ENCODE measurements around the gene PALS1. TPM values are rescaled to one million over a fixed set of nuclear protein-coding genes. Genes with fewer than 3 reads are reported as not detected.

The PALS1 gene
- total RNA-seq (2021; ENCODE audit: unreplicated experiment), result 18.0 TPM
- polyA plus RNA-seq (2012), result 4.5 and 6.9 TPM in 2 replicates
- Bru-seq, nascent RNA, result percentile 82 among the genes with signal in this experiment
- percentile 65 among the genes with signal in this experiment for BruChase-seq, experiment 1, labeled RNA remaining after a 6-hour chase
- percentile 73 among the genes with signal in this experiment for BruChase-seq, experiment 2, labeled RNA remaining after a 2-hour chase
- long read RNA-seq, full-length matches to known transcripts, result 6 of 18 reads
- long read RNA-seq, partial matches to known transcripts, result 8 of 18 reads
- long read RNA-seq, other reads (novel, unspliced or antisense), result 4 of 18 reads

- DNase-seq (ENCODE audit: low read depth, low spot score), result peak; percentile 53
- no TSS peak for BruUV-seq (replicated peaks)
- CTCF ChIA-PET, result no interaction called here
- H3K36me3 ChIP-seq (ENCODE audit: control insufficient read depth in 1 of 2, insufficient read depth in 2 of 2, low read length in 2 of 2), result no peaks in the 10 kb centered on the region
- TF ChIP-seq ZBTB33 (IDR thresholded peaks at IDR 0.05; ENCODE audit: extremely low read depth, insufficient replicate concordance, low read length) (no peak), SRF (IDR thresholded peaks at IDR 0.05; ENCODE audit: low read depth) (no peak), SIN3A (IDR thresholded peaks at IDR 0.05; ENCODE audit: low read depth) (peak; percentile 33; the same call in 1 of the 2 replicates), ELF1 (IDR thresholded peaks at IDR 0.05; ENCODE audit: borderline replicate concordance, low read depth) (no peak), SP1 (IDR thresholded peaks at IDR 0.05; ENCODE audit: low read depth) (0 out of 2 replicates have a peak, but pooled peaks have one; percentile 4), YY1 (IDR thresholded peaks at IDR 0.05; ENCODE audit: extremely low read depth, insufficient replicate concordance, low read depth, low read length) (peak; percentile 2), FOSL1 (IDR thresholded peaks at IDR 0.05; ENCODE audit: low read depth) (0 out of 2 replicates have a peak, but pooled peaks have one; percentile 48), CBX3 (IDR thresholded peaks at IDR 0.05; ENCODE audit: low read depth) (peak; percentile 48; the same call in 1 of the 2 replicates), TCF7L2 (IDR thresholded peaks at IDR 0.05; ENCODE audit: borderline replicate concordance, extremely low read depth, insufficient read depth, insufficient read length) (no peak), REST (IDR thresholded peaks at IDR 0.05; ENCODE audit: low read depth) (no peak), EGR1 (IDR thresholded peaks at IDR 0.05; ENCODE audit: low read depth) (peak; percentile 76; the same call in 1 of the 2 replicates), JUND (IDR thresholded peaks at IDR 0.05) (peak; percentile 43; the same call in 1 of the 2 replicates), ZNF274 (IDR thresholded peaks at IDR 0.05; ENCODE audit: low read depth, low read length) (no peak)
- TF ChIP-seq, protein P1, sequence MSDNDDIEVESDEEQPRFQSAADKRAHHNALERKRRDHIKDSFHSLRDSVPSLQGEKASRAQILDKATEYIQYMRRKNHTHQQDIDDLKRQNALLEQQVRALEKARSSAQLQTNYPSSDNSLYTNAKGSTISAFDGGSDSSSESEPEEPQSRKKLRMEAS (IDR thresholded peaks at IDR 0.05), result peak; percentile 55
- intact Hi-C loops (cut with micrococcal nuclease), result loop anchor here (5.0 kb wide), 1 partner anchor 734 kb away; the partner anchor contains the start of gene GPHN
- H3K27me3 ChIP-seq (ENCODE audit: insufficient read depth, low read length), result no peaks in the 10 kb centered on the region
- POLR2A ChIA-PET, result interaction anchor here (0.7 kb wide), 1 partner anchor 1250 kb away, joined by 6 read pairs; no protein-coding TSS in a partner anchor
- no peaks in the 10 kb centered on the region for H4K20me1 ChIP-seq (ENCODE audit: insufficient read depth)
- H2AFZ ChIP-seq (ENCODE audit: low read depth, low read length, poor library complexity, severe bottlenecking), result peak within 1 kb of the TSS; percentile 55
- peak within 1 kb of the TSS; percentile 93 for H3K4me2 ChIP-seq (ENCODE audit: low read length)
- ATAC-seq, result peak; percentile 59
- H3K79me2 ChIP-seq (ENCODE audit: insufficient read depth, low read length), result peaks cover 47% of the 10 kb centered on the region
- peak within 1 kb of the TSS; percentile 91 for H3K27ac ChIP-seq (ENCODE audit: low read depth, low read length)
- peaks cover 18 to 27% of the 10 kb centered on the region in 2 experiments; a peak in 3 of 4 replicates for H3K4me1 ChIP-seq (ENCODE audit: control insufficient read depth in 1 of 2, insufficient read depth in 2 of 2, low read length in 2 of 2)
- peak within 1 kb of the TSS; percentile 90 for H3K9ac ChIP-seq (ENCODE audit: low read length)
- no peaks in the 10 kb centered on the region for H3K9me3 ChIP-seq (ENCODE audit: control insufficient read depth in 1 of 2, insufficient read depth in 1 of 2, low read depth in 1 of 2, low read length in 2 of 2)
- RAD21 ChIA-PET (ENCODE audit: low non-redundant PET in 1 of 2, low total read pairs in 2 of 2, uncharacterized antibody in 2 of 2, unreplicated experiment in 2 of 2), result interaction anchor here (0.6 to 0.7 kb wide), 3 partner anchors 11 to 44 kb away, joined by 3 to 8 read pairs (median 3); no protein-coding TSS in a partner anchor
- no peaks in the 10 kb centered on the region for H3K9me2 ChIP-seq (ENCODE audit: insufficient read depth)
- peak within 1 kb of the TSS; percentile 58 to 70 for H3K4me3 ChIP-seq (replicated peaks in 1 of 2; ENCODE audit: low read depth in 1 of 2, low read length in 2 of 2)
Measured at GRCh38 chr14:67241411-67242167, at the start of gene PALS1. Gene PALS1 (plus strand): TSS chr14:67241435. CDS start chr14:67279171, 37,736 bp downstream.

Measured in HCT116 (cell line).